HepG2 (cell line): Measurements from ENCODE around the gene SH2D5. TPM values are rescaled to one million over a fixed set of nuclear protein-coding genes. Genes with fewer than 3 reads are reported as not detected.

ENCODE experiments used
- ARNT2 ChIP-seq: sonication (generic); formaldehyde crosslinking; IDR thresholded peaks from 2 replicates; pipeline ENCODE4 v1.8.0; 2022; ENCODE audit warnings: mild to moderate bottlenecking, low read depth, missing genetic modification reagents, moderate library complexity
- GLMP ChIP-seq: sonication (generic); formaldehyde crosslinking; IDR thresholded peaks from 2 replicates; pipeline ENCODE4 v1.9.0; 2021; ENCODE audit warnings: missing genetic modification reagents, mild to moderate bottlenecking, borderline replicate concordance
- KLF12 ChIP-seq: sonication (generic); formaldehyde crosslinking; IDR thresholded peaks from 2 replicates; pipeline ENCODE4 v1.4.0; 2020; ENCODE audit warnings: missing genetic modification reagents, borderline replicate concordance
- MED13 ChIP-seq: sonication (generic); formaldehyde crosslinking; IDR thresholded peaks from 2 replicates; pipeline ENCODE4 v1.5.0; 2020; ENCODE audit warnings: missing genetic modification reagents
- PLSCR1 ChIP-seq: sonication (generic); formaldehyde crosslinking; IDR thresholded peaks from 2 replicates; pipeline ENCODE4 v1.5.0; 2020; ENCODE audit warnings: missing genetic modification reagents, mild to moderate bottlenecking, borderline replicate concordance
- REPIN1 ChIP-seq: sonication (generic); formaldehyde crosslinking; IDR thresholded peaks from 2 replicates; pipeline ENCODE4 v1.8.0; 2022; ENCODE audit warnings: missing genetic modification reagents, low read depth, mild to moderate bottlenecking, borderline replicate concordance
- SRSF4 ChIP-seq: fragments of 200-400 bp; formaldehyde crosslinking; IDR thresholded peaks from one replicate; pipeline ENCODE4 v1.6.1; 2018; ENCODE audit warnings: mild to moderate bottlenecking, low read depth, low read length, moderate library complexity; ENCODE audit not compliant: poor library complexity, severe bottlenecking
- ZBTB20 ChIP-seq: sonication (generic); formaldehyde crosslinking; IDR thresholded peaks from 2 replicates; pipeline ENCODE4 v1.8.1; 2023; ENCODE audit warnings: missing genetic modification reagents, low read depth, mild to moderate bottlenecking, borderline replicate concordance
- ZFP41 ChIP-seq: sonication (generic); formaldehyde crosslinking; IDR thresholded peaks from 2 replicates; pipeline ENCODE4 v1.4.0; 2020; ENCODE audit warnings: mild to moderate bottlenecking, missing genetic modification reagents, borderline replicate concordance
- ZMYM4 ChIP-seq: sonication (generic); formaldehyde crosslinking; IDR thresholded peaks from 2 replicates; pipeline ENCODE4 v1.8.1; 2023; ENCODE audit warnings: mild to moderate bottlenecking, missing genetic modification reagents
- ZNF44 ChIP-seq: sonication (generic); formaldehyde crosslinking; IDR thresholded peaks from 2 replicates; pipeline ENCODE4 v1.5.1; 2020; ENCODE audit warnings: mild to moderate bottlenecking, missing genetic modification reagents
- ZNF441 ChIP-seq: sonication (generic); formaldehyde crosslinking; IDR thresholded peaks from 2 replicates; pipeline ENCODE4 v1.7.0; 2021; ENCODE audit warnings: missing genetic modification reagents, borderline replicate concordance
- ZNF788 ChIP-seq: sonication (generic); formaldehyde crosslinking; IDR thresholded peaks from 2 replicates; pipeline ENCODE4 v1.5.0; 2020; ENCODE audit warnings: mild to moderate bottlenecking, missing genetic modification reagents, borderline replicate concordance
- polyA plus RNA-seq, 8 experiments: library from polyadenylated mRNA; depleted of rRNA in 3 of 8; stranded (reverse) in 7 of 8; unstranded in 1 of 8; fragments of >200 nt; fragmentation: Illumina TruSeq in 4 of 8; extraction: Trizol in 4 of 8; gene quantifications; 2 replicates each; pipeline versions ENCODE4 v1.2.1 to v1.2.3, GENCODE V29; 2011 to 2016; ENCODE audit warnings: low read depth in 4 of 8, missing spikeins in 1 of 8, mixed read lengths in 1 of 8; ENCODE audit not compliant: insufficient read depth in 1 of 8
- total RNA-seq, 5 experiments: library from RNA; depleted of rRNA; stranded (reverse); fragments of >200 nt; fragmentation: Illumina TruSeq; extraction: Trizol; gene quantifications; 2 replicates each; pipeline ENCODE4 v1.2.3, GENCODE V29; 2016; ENCODE audit warnings: low read depth in 1 of 5
- TF ChIP-seq, protein P1 (sequence below): IDR thresholded peaks from 2 replicates; pipeline ENCODE4 v1.6.1; 2016; ENCODE audit warnings: missing biosample characterization, missing genetic modification reagents, low read depth
- TF ChIP-seq, protein P2 (sequence below): sonication (generic); formaldehyde crosslinking; IDR thresholded peaks from 2 replicates; pipeline ENCODE4 v1.4.0; 2020; ENCODE audit warnings: mild to moderate bottlenecking, low read depth, missing genetic modification reagents
- TF ChIP-seq, protein P3 (sequence below), 2 experiments: sonication (generic) in 1 of 2; formaldehyde crosslinking in 1 of 2; IDR thresholded peaks; 2 replicates each; pipeline versions ENCODE4 v1.5.1 to v1.6.1; 2011 to 2020; ENCODE audit warnings: borderline replicate concordance in 1 of 2, low read depth in 1 of 2, low read length in 1 of 2, mild to moderate bottlenecking in 1 of 2, missing genetic modification reagents in 1 of 2, moderate library complexity in 1 of 2
- TF ChIP-seq, protein P4 (sequence below): sonication (generic); formaldehyde crosslinking; conservative IDR thresholded peaks from 2 replicates; pipeline ENCODE4 v1.8.0; 2022; ENCODE audit warnings: mild to moderate bottlenecking, moderate library complexity, missing genetic modification reagents

The SH2D5 gene
- total and polyA plus RNA-seq, 2 of the 13 experiments (the other 11 are each of a cell fraction or from before 2014, with no cell fraction given): 1.2 to 3.4 TPM

DNA sequence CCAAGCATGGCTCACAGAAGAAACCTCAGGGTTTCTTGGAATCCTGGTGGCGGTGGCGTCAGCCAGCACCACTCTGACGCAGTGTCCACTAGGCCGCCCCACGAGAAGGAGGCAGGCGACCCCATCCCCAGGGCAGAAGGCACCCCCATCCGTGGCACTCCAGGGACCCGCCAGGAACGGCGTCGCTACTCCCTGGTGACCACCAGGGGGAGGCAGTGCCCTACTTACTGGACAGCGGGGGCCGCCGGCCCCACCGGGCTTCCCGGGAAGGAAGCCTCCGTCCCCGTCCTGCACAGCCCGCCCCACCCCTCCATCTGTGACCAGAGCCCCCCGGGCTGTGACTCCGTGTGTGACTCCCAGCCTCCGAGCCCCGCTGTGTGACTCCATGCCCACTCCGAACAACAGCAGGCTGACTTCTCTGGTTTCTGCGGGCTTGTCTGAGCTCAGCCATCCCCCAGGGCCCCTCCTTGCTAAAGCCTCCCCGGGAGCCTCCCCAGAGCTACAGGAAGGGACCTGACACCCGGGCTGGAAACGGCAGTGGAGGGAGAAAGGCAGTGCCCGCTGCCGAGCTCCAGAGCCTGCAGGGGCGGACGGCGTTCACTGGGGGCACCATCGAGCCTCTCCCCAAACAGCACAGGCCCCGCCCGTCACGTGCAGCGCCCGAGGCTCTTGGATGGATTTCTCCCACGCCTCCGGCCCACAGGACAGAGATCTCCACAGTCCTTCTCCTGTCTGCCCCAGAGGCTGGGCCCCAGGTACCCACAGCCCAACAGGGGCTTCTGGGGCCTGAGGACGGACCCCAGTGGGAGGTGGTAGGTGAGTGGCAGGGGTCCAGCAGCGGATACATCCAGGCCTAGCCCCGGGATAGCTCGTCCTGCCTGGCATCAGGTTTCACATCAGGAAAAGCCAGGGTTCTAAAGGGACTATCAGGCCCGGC, 35.8 kb downstream of the SH2D5 start (continued):
- TF ChIP-seq, protein P1, sequence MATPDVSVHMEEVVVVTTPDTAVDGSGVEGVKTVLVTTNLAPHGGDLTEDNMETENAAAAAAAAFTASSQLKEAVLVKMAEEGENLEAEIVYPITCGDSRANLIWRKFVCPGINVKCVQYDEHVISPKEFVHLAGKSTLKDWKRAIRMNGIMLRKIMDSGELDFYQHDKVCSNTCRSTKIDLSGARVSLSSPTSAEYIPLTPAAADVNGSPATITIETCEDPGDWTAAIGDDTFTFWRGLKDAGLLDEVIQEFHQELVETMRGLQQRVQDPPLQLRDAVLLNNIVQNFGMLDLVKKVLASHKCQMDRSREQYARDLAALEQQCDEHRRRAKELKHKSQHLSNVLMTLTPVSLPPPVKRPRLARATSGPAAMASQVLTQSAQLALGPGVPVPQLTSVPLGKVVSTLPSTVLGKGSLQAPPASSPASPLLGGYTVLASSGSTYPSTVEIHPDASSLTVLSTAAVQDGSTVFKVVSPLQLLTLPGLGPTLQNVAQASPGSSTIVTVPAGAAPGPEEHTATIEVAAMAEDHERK: no peak
- TF ChIP-seq ZBTB20 (CRISPR knock-in tag): no peak
- TF ChIP-seq, protein P2, sequence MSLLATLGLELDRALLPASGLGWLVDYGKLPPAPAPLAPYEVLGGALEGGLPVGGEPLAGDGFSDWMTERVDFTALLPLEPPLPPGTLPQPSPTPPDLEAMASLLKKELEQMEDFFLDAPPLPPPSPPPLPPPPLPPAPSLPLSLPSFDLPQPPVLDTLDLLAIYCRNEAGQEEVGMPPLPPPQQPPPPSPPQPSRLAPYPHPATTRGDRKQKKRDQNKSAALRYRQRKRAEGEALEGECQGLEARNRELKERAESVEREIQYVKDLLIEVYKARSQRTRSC (CRISPR knock-in tag): no peak
- TF ChIP-seq ZNF441 (CRISPR knock-in tag): no peak
- TF ChIP-seq, protein P3, sequence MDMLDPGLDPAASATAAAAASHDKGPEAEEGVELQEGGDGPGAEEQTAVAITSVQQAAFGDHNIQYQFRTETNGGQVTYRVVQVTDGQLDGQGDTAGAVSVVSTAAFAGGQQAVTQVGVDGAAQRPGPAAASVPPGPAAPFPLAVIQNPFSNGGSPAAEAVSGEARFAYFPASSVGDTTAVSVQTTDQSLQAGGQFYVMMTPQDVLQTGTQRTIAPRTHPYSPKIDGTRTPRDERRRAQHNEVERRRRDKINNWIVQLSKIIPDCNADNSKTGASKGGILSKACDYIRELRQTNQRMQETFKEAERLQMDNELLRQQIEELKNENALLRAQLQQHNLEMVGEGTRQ (IDR thresholded peaks at IDR 0.05; ENCODE audit: low read depth, low read length): peak; percentile 82
- TF ChIP-seq, protein P3 (CRISPR knock-in tag; IDR thresholded peaks at IDR 0.05; ENCODE audit: borderline replicate concordance): peak; percentile 91; the same call in 1 of the 2 replicates
- no peak for TF ChIP-seq SRSF4
- peak; percentile 91; the same call in 1 of the 2 replicates for TF ChIP-seq KLF12 (CRISPR knock-in tag)
- peak; percentile 42; the same call in 1 of the 2 replicates for TF ChIP-seq ZNF788 (CRISPR knock-in tag)
- 0 out of 2 replicates have a peak, but pooled peaks have one; percentile 14 for TF ChIP-seq REPIN1
- no peak for TF ChIP-seq ZFP41 (CRISPR knock-in tag)
- TF ChIP-seq ZMYM4 (CRISPR knock-in tag): peak; percentile 71
- no peak for TF ChIP-seq GLMP
- no peak for TF ChIP-seq ZNF44 (CRISPR knock-in tag)
- TF ChIP-seq, protein P4, sequence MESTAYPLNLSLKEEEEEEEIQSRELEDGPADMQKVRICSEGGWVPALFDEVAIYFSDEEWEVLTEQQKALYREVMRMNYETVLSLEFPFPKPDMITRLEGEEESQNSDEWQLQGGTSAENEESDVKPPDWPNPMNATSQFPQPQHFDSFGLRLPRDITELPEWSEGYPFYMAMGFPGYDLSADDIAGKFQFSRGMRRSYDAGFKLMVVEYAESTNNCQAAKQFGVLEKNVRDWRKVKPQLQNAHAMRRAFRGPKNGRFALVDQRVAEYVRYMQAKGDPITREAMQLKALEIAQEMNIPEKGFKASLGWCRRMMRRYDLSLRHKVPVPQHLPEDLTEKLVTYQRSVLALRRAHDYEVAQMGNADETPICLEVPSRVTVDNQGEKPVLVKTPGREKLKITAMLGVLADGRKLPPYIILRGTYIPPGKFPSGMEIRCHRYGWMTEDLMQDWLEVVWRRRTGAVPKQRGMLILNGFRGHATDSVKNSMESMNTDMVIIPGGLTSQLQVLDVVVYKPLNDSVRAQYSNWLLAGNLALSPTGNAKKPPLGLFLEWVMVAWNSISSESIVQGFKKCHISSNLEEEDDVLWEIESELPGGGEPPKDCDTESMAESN (CRISPR knock-in tag): peak; percentile 66; the same call in 1 of the 2 replicates
- 0 out of 2 replicates have a peak, but pooled peaks have one; percentile 16 for TF ChIP-seq ARNT2
- 0 out of 2 replicates have a peak, but pooled peaks have one; percentile 52 for TF ChIP-seq MED13 (CRISPR knock-in tag)
- TF ChIP-seq PLSCR1 (CRISPR knock-in tag): no peak
